Mucosa of descending colon (tissue), 3 donors: ENCODE results near the gene NOTCH3. TPM values are rescaled to one million over a fixed set of nuclear protein-coding genes. Genes with fewer than 3 reads are reported as not detected.
A peak's percentile ranks its signal among the peaks of the same experiment; 100 is the strongest.

Experiments
- ATAC-seq: fragments of 200-7000 bp; cut with Tn5 transposase; one replicate; pipeline ENCODE4 v1.9.1; 2020; ENCODE audit warnings: mild to moderate bottlenecking, moderate library complexity
- DNase-seq, 3 donors: peaks; one replicate each; pipeline ENCODE4 v3.0.0-alpha.2; 2020
- H3K36me3 ChIP-seq: fragments of 200-600 bp; one replicate; pipeline ENCODE4 v1.8.0; 2021; ENCODE audit warnings: low read depth, mild to moderate bottlenecking
- H3K4me1 ChIP-seq: fragments of 200-600 bp; one replicate; pipeline ENCODE4 v1.8.0; 2021; ENCODE audit warnings: low read depth, mild to moderate bottlenecking
- H3K4me3 ChIP-seq: fragments of 200-600 bp; one replicate; pipeline ENCODE4 v1.8.0; 2021; ENCODE audit warnings: mild to moderate bottlenecking
- H3K9me3 ChIP-seq: fragments of 200-600 bp; one replicate; pipeline ENCODE4 v1.8.0; 2021; ENCODE audit warnings: mild to moderate bottlenecking
- CTCF ChIP-seq: fragments of 200-600 bp; IDR thresholded peaks from one replicate; pipeline ENCODE4 v1.8.0; 2022; ENCODE audit warnings: antibody characterized with exemption, mild to moderate bottlenecking
- intact Hi-C, 2 donors: fragments of 100-400 bp; cut with DNase I in 1 of 2; cut with micrococcal nuclease in 1 of 2; formaldehyde crosslinking; loops; one replicate each; pipeline versions ENCODE4 v1.11.0 to v1.11.1; 2022; cut with DNase I, micrococcal nuclease
- total RNA-seq, 3 donors: library from RNA; stranded (reverse); fragmentation: NEBNext Ultra II Directional in 2 of 3; extraction: Animal tissue kit (Norgen Biotek cat#: 25700) in 2 of 3; gene quantifications; one replicate each; pipeline versions ENCODE4 v1.2.1 to v1.2.4, GENCODE V29; 2021 to 2023
- donor health status: DM: no; HTN: no; CAD: no; lungs with moderate emphysema.
- donor health status: DM: no; HTN: no; CAD: no.
- donor health status: DM: no; HTN: yes; CAD: no.

NOTCH3 gene
- total RNA-seq, 3 donors from 2014 or later, result 3.8 to 13.3 (median 13.0) TPM

GRCh38 chr19:15231271-15231670 lies 30.5 kb upstream of the NOTCH3 start:
- no peak for ATAC-seq
- intact Hi-C loops, result no loop called here
- no peak for TF ChIP-seq CTCF

GRCh38 chr19:15227261-15227660 lies 26.5 kb upstream of the NOTCH3 start:
- no peak overlapping the region for H3K4me3 ChIP-seq
- TF ChIP-seq CTCF, result no peak
- ATAC-seq (no peak), DNase-seq (no peak)
- H3K9me3 ChIP-seq, result no peaks in the 10 kb centered on the region
- intact Hi-C loops, result no loop called here
- H3K4me1 ChIP-seq, result peaks cover 6% of the 10 kb centered on the region
- no peaks in the 10 kb centered on the region for H3K36me3 ChIP-seq

More at GRCh38 chr19:15231271-15231670, 30.5 kb upstream of the NOTCH3 start:
- H3K36me3 ChIP-seq, result no peaks in the 10 kb centered on the region
- H3K4me3 ChIP-seq, result no peak overlapping the region
- peaks cover 9% of the 10 kb centered on the region for H3K4me1 ChIP-seq
- no peaks in the 10 kb centered on the region for H3K9me3 ChIP-seq
- no peak for DNase-seq

DNA sequence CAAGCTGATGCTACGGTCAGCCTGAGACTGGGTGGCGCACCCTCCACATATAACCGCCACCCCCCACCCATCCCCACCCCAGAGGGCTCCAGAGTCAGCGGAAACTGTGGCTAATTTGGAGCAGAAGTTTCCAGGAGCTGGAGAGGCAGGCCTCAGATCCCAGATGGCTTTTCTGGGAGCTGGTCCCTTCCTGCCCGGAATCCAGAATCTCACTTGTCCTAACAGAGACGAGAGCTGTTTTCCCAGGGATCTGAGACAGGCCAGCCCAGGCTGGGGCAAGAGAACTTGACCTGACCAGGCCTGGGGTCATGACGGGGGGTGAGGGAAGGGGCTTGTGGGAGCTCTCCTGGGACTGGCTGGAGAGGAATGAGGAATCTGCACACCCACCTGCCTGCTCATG lies 25.0 kb upstream of the NOTCH3 start:
- DNase-seq (no peak), ATAC-seq (no peak)
- Histone ChIP-seq H3K4me1 (no peaks in the 10 kb centered on the region), H3K36me3 (no peaks in the 10 kb centered on the region), H3K4me3 (no peak overlapping the region), H3K9me3 (no peaks in the 10 kb centered on the region)
- intact Hi-C loops, result no loop called here
- TF ChIP-seq CTCF, result no peak

GRCh38 chr19:15223649-15224361 lies 23.0 kb upstream of the NOTCH3 start:
- H3K9me3 ChIP-seq, result no peaks in the 10 kb centered on the region
- no peaks in the 10 kb centered on the region for H3K4me1 ChIP-seq
- H3K4me3 ChIP-seq, result no peak overlapping the region
- intact Hi-C loops, result no loop called here
- DNase-seq, result no peak
- ATAC-seq, result peak; percentile 14
- no peaks in the 10 kb centered on the region for H3K36me3 ChIP-seq
- TF ChIP-seq CTCF, result no peak

DNA sequence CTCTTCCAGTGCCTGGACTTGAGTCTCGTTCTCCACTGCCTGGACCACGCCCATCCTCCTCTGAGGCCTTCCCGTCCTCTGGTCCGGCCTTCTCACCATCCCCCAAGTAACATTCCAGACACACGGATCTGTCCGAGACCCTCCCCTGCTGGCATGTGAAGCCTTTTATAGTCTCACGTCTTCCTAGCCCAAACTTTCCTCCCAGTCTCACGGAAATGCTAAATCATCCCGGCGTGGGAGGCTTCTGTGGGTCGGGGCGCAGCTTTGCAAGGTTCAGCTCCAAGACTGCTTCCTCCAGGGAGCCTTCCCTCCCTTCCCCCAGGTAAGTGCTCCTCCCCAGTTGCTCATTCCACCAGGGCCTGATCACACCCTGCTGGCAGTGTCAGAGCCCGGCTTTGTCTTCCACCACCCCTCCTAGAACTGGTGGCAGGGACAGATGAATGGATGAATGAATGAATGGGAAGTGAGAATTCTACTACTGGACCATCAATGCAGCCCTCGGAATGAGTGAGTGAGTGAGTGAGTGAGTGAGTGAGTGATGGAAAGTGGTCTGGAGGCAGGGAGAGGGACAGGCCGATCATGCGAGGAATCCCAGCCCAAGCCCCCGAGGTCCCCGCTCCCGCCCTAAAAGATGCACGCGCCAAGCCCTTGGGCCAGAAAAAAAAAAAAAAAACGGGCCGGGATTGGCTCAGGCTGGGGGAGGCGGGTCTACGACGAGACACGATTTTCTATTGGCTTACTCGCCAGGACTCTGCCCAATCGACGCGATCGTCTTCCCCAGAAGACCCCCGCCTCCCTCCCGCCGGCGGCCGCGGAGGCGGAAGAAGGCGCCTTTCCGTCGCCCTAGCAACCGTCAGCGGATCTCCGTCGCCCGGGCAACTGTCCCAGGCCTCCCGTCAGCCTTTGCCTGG lies 22.2 kb upstream of the NOTCH3 start:
- TF ChIP-seq CTCF, result no peak
- ATAC-seq (peak; percentile 90), DNase-seq (peak; percentile 74 to 87 (median 81))
- no peak overlapping the region for H3K4me3 ChIP-seq
- intact Hi-C loops, result no loop called here
- no peaks in the 10 kb centered on the region for H3K4me1 ChIP-seq
- H3K9me3 ChIP-seq, result no peaks in the 10 kb centered on the region
- H3K36me3 ChIP-seq, result no peaks in the 10 kb centered on the region
